Kidney epithelial cell (primary cell): Measurements from ENCODE around the gene ZC3H12D. TPM values are rescaled to one million over a fixed set of nuclear protein-coding genes. Genes with fewer than 3 reads are reported as not detected.
"Not testable (repeated sequence)": the region's sequence is repeated elsewhere in the genome, so short reads cannot be mapped to it uniquely, and the experiment has no call there.

Experiments
- DNase-seq: peaks from one replicate; pipeline ENCODE4 v3.0.0-alpha.2; 2010; ENCODE audit warnings: low read depth
- H3K27me3 ChIP-seq: 2 replicates; pipeline ENCODE4 v1.6.0; 2011; ENCODE audit warnings: low read length; ENCODE audit not compliant: control insufficient read depth, insufficient read depth
- H3K36me3 ChIP-seq: 2 replicates; pipeline ENCODE4 v1.5.1; 2011; ENCODE audit warnings: low read length; ENCODE audit not compliant: control insufficient read depth, insufficient read depth
- H3K4me3 ChIP-seq: 2 replicates; pipeline ENCODE4 v1.5.1; 2011; ENCODE audit warnings: low read depth, mild to moderate bottlenecking, control low read depth, low read length
- total RNA-seq: library from RNA; depleted of rRNA; stranded (reverse); fragments of >200 nt; gene quantifications from 2 replicates; pipeline ENCODE4 v1.2.3, GENCODE V29; 2015
- TF ChIP-seq, protein P1 (sequence below): IDR thresholded peaks from 2 replicates; pipeline ENCODE4 v1.5.1; 2011; ENCODE audit warnings: mild to moderate bottlenecking, moderate library complexity, low read length, control low read depth, inconsistent platforms; ENCODE audit not compliant: insufficient read depth, poor library complexity, severe bottlenecking

Gene ZC3H12D
- total RNA-seq, 1 donor from 2014 or later: not detected

DNA sequence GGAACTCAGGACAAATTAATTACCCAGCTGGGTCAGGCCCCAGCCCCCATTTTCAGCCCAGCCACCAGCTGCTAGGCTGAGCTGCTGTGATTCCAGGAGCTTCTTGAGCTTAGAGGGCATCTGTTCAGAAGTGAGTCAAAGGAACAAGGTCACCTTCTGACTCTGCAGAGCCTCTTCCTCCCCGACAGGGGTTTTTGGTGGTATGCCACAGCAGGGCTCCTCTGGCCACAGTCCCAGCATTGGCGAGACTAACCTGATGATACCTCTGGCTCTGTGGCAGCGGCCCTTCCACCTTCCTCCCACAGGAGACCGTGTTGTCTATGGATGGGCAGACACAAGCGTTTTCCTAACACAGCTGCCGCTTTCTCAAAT lies 39.7 kb downstream of the ZC3H12D start:
- no peaks in the 10 kb centered on the region for H3K36me3 ChIP-seq
- TF ChIP-seq, protein P1, sequence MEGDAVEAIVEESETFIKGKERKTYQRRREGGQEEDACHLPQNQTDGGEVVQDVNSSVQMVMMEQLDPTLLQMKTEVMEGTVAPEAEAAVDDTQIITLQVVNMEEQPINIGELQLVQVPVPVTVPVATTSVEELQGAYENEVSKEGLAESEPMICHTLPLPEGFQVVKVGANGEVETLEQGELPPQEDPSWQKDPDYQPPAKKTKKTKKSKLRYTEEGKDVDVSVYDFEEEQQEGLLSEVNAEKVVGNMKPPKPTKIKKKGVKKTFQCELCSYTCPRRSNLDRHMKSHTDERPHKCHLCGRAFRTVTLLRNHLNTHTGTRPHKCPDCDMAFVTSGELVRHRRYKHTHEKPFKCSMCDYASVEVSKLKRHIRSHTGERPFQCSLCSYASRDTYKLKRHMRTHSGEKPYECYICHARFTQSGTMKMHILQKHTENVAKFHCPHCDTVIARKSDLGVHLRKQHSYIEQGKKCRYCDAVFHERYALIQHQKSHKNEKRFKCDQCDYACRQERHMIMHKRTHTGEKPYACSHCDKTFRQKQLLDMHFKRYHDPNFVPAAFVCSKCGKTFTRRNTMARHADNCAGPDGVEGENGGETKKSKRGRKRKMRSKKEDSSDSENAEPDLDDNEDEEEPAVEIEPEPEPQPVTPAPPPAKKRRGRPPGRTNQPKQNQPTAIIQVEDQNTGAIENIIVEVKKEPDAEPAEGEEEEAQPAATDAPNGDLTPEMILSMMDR: no peak
- no peak for DNase-seq
- H3K27me3 ChIP-seq: no peaks in the 10 kb centered on the region
- no peak overlapping the region for H3K4me3 ChIP-seq

DNA sequence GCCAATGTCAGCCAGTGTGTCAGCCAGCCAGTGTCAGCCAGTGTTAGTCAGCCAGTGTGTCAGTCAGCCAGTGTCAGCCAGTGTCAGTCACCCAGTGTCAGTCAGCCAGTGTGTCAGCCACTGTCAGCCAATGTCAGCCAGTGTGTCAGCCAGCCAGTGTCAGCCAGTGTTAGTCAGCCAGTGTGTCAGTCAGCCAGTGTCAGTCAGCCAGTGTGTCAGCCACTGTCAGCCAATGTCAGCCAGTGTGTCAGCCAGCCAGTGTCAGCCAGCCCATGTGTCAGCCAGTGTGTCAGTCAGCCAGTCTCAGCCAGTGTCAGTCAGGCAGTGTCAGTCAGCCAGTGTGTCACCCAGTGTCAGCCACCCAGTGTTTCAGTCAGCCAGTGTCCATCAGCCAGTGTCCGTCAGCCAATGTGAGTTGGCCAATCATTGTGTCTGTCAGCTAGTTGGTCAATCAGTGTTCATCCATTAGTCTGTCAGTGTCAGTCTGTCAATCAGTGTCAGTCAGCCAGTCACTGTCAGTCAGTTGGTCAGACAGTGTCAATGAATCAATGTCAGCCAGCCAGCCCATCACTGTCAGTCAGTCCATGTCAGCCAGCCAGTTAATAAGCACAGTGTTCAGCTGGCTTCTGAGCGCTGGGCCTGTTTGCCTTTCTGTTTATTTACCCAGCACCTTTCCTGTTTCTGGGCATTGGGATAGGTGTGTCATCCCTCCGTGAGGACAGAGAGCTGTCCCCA lies 40.3 kb downstream of the ZC3H12D start:
- not testable (repeated sequence) for H3K4me3 ChIP-seq, H3K27me3 ChIP-seq, DNase-seq, H3K36me3 ChIP-seq

DNA sequence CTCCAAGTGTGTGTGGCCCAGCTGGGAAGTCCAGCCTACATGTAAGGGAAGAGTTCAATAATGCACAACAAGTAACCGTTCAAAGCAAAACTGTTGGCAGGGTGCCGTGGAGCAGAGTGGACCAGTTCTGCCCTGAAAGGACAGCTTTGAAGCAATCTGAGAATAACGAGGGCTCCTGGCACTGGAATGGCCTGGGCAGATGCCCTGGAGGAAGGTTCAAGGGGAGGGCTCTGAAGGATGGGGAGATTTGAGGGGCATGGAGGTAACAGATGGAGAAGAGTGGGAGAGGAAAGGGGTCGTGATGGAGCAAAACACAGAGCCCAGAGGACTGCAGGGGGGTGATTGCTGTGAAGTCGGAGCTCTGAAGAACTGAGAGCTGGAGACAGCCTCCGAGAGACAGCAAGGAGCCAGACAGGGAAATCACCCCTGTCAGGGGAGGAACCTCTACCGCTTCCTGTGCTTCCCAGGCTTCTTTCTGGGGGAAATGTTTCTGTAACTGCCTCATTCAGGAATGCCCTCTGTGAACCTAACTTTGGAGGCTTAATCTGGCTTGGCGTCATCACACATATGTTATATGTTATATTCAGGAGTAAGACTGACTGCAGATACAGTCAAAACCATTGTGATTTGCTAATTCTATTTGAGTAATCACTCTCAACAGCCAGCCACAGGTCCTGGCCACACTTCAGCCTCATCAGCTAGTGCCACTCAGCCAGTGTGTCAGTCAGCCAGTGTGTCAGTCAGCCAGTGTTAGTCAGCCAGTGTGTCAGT lies 41.2 kb downstream of the ZC3H12D start:
- Histone ChIP-seq H3K36me3 (no peaks in the 10 kb centered on the region), H3K27me3 (no peaks in the 10 kb centered on the region), H3K4me3 (no peak overlapping the region)
- DNase-seq: no peak
- TF ChIP-seq, protein P1: no peak

DNA sequence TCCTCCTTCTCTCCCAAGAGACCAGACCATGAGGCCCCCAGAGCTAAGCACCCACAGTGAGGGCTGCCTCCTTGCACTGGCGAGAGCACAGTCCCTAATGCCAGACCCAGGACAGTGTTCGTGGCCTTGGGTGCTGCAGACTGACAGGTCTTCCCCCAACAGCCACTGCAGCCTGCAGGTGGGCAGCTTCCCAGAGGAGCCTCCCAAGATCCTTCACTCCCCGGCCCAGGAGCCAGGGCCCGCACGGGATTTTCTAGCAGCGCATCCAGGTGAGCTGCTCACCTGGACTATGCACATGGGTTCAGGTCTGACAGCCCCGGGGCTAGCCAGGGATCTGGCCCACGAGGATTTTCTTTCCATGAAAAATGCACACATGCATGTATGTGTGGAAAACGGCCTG lies 43.1 kb downstream of the ZC3H12D start:
- Histone ChIP-seq H3K27me3 (no peaks in the 10 kb centered on the region), H3K36me3 (no peaks in the 10 kb centered on the region), H3K4me3 (no peak overlapping the region)
- no peak for DNase-seq
- TF ChIP-seq, protein P1: no peak

DNA sequence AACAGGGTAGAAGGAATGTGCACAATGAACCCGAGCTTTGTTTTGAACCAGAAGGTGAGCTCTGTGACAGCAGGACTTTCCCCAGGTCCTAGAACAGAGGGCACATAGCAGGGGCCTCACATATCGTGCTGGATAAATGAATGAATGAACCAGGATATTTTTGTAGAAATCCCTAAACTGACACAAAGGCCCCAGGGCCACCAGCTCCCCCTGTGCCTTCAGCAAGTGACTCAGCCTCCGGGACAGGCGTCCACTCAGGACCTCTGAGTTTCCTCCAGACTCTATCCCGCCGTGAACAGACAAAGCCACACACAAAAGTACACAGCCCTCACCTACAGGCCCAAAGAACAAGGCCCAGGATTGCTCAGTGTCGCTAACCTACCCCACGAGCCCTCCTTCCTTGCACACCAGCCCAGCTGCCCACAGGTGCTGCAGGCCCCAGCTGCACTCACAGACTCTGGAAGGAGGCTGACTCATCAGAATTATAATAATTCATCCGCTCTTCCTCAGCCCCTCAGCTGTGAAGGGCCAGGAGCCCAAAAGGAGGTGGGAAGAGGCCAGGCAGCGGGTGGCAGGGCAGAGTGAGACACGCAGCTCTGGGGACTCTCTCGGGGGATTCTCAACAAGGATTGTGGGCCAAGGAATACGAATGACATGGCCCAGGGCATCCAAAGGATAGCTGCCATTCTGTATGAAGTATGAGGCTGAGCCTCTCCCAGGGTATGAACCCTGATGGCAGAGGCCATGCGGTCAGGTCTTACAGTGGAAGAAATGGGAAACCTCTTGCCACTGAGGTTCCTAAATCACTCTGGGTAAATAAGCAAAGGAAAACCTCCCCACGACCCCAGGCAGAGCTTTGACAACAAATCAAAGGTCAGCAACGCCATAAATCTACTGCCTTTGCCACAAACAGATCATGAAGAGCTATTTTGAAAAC lies 43.8 kb downstream of the ZC3H12D start:
- DNase-seq: no peak
- Histone ChIP-seq H3K36me3 (no peaks in the 10 kb centered on the region), H3K4me3 (no peak overlapping the region), H3K27me3 (no peaks in the 10 kb centered on the region)
- TF ChIP-seq, protein P1: no peak

DNA sequence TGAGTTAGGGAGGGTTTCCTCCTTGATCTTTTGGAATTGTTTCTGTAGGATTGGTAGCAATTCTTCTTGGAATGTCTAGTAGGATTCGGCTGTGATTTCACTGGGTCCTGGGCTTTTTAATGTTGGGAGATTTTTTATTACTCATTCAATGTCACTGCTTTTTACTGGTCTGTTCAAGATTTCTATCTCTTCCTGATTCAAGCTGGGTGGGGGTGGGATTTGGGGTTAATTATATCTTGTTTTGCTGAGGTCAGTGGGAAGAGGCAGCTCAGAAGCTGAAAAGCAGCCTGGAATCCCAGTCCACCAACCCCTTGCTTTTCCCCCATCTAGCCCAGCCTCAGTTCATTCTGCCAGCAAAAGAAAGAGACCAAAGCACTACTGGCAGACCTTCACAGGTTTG lies 45.2 kb downstream of the ZC3H12D start:
- Histone ChIP-seq H3K36me3 (no peaks in the 10 kb centered on the region), H3K4me3 (no peak overlapping the region), H3K27me3 (no peaks in the 10 kb centered on the region)
- TF ChIP-seq, protein P1: no peak
- no peak for DNase-seq
